Prostate gland (tissue), 2 donors: ENCODE data around the gene LRRC28.

Experiments used
- POLR2A ChIP-seq: fragments of 450-650 bp; IDR thresholded peaks from one replicate; pipeline ENCODE4 v1.6.1; 2016; ENCODE audit warnings: antibody characterized with exemption, mild to moderate bottlenecking
- TF ChIP-seq, protein P1 (sequence below), 4 experiments: fragments of 200-600 bp in 2 of 4; fragments of 450-650 bp in 2 of 4; sonication (generic) in 2 of 4; IDR thresholded peaks; 1 replicate in 3 of 4; 2 replicates in 1 of 4; pipeline ENCODE4 v1.5.1; 2016 to 2019; ENCODE audit warnings: antibody characterized with exemption in 4 of 4, mild to moderate bottlenecking in 2 of 4, moderate library complexity in 2 of 4

DNA sequence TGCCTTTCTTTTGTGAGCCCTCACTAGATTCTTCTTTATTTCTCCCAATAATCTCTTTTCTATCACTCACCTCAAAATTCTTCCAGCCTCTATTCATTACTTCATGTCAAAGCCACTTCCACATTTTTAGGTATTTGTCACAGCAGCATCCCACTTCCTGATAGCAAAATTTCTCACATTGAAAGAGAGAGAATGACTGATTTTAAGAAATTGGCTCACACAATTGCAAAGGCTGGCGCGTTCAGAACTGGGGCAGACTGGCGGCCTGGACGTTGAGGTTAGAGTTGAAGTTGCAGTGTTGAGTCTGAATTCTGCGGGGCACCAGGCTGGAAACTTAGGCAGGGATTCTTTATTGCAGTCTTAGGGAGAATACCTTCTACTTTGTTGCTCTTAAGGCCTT, 117.9 kb downstream of the LRRC28 start:
- TF ChIP-seq POLR2A: no peak
- TF ChIP-seq, protein P1, sequence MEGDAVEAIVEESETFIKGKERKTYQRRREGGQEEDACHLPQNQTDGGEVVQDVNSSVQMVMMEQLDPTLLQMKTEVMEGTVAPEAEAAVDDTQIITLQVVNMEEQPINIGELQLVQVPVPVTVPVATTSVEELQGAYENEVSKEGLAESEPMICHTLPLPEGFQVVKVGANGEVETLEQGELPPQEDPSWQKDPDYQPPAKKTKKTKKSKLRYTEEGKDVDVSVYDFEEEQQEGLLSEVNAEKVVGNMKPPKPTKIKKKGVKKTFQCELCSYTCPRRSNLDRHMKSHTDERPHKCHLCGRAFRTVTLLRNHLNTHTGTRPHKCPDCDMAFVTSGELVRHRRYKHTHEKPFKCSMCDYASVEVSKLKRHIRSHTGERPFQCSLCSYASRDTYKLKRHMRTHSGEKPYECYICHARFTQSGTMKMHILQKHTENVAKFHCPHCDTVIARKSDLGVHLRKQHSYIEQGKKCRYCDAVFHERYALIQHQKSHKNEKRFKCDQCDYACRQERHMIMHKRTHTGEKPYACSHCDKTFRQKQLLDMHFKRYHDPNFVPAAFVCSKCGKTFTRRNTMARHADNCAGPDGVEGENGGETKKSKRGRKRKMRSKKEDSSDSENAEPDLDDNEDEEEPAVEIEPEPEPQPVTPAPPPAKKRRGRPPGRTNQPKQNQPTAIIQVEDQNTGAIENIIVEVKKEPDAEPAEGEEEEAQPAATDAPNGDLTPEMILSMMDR (IDR thresholded peaks at IDR 0.05): no peak
